CD14-positive monocyte (primary cell): ENCODE measurements around the gene FRMD3. TPM values are rescaled to one million over a fixed set of nuclear protein-coding genes. Genes with fewer than 3 reads are reported as not detected.

ENCODE experiments used
- DNase-seq, 3 donors: peaks; one replicate each; pipeline ENCODE4 v3.0.0-alpha.2; 2011 to 2022
- H2AFZ ChIP-seq: 2 replicates; pipeline ENCODE4 v1.6.0; 2012; ENCODE audit warnings: mild to moderate bottlenecking, low read depth, low read length, inconsistent platforms; ENCODE audit not compliant: insufficient read depth, poor library complexity, severe bottlenecking
- H3K27ac ChIP-seq, 2 donors: 1 replicate in 1 of 2; 2 replicates in 1 of 2; pipeline ENCODE4 v1.5.1; 2012 to 2013; ENCODE audit warnings: low read length in 2 of 2, control low read depth in 1 of 2, inconsistent platforms in 1 of 2, low read depth in 1 of 2, mild to moderate bottlenecking in 1 of 2
- H3K27me3 ChIP-seq, 2 donors: one replicate each; pipeline versions ENCODE4 v1.6.0 to v1.6.1; 2011 to 2013; ENCODE audit warnings: low read length in 2 of 2; ENCODE audit not compliant: control insufficient read depth in 2 of 2, insufficient read depth in 2 of 2
- H3K36me3 ChIP-seq, 2 donors: replicated peaks in 1 of 2; 1 replicate in 1 of 2; 2 replicates in 1 of 2; pipeline versions ENCODE4 v1.5.1 to v1.6.1; 2012 to 2013; ENCODE audit warnings: low read length in 2 of 2, control low read depth in 1 of 2, inconsistent platforms in 1 of 2, mild to moderate bottlenecking in 1 of 2; ENCODE audit not compliant: insufficient read depth in 2 of 2, control insufficient read depth in 1 of 2
- H3K4me1 ChIP-seq, 2 donors: 1 replicate in 1 of 2; 2 replicates in 1 of 2; pipeline versions ENCODE4 v1.5.1 to v1.6.1; 2012 to 2013; ENCODE audit warnings: low read length in 2 of 2, control low read depth in 1 of 2, inconsistent platforms in 1 of 2, mild to moderate bottlenecking in 1 of 2, moderate library complexity in 1 of 2; ENCODE audit not compliant: insufficient read depth in 2 of 2, control insufficient read depth in 1 of 2
- H3K4me2 ChIP-seq: replicated peaks from 2 replicates; pipeline ENCODE3; 2012; ENCODE audit warnings: low read length, moderate library complexity, mild to moderate bottlenecking; ENCODE audit not compliant: poor library complexity, severe bottlenecking; ENCODE audit errors: extremely low read depth
- H3K4me3 ChIP-seq, 3 experiments: fragments of 200-600 bp in 1 of 3; sonication (generic) in 1 of 3; replicated peaks in 1 of 3; 1 replicate in 2 of 3; 2 replicates in 1 of 3; pipeline ENCODE4 v1.5.1; 2011 to 2013; ENCODE audit warnings: low read length in 3 of 3, mild to moderate bottlenecking in 3 of 3, control low read depth in 2 of 3, low read depth in 2 of 3, inconsistent platforms in 1 of 3, moderate library complexity in 1 of 3
- H3K79me2 ChIP-seq: 2 replicates; pipeline ENCODE4 v1.6.0; 2012; ENCODE audit warnings: mild to moderate bottlenecking, control low read depth, inconsistent platforms, low read length, moderate library complexity; ENCODE audit not compliant: insufficient read depth
- H3K9ac ChIP-seq: 2 replicates; pipeline ENCODE4 v1.6.0; 2017; ENCODE audit warnings: low read length, mild to moderate bottlenecking; ENCODE audit not compliant: insufficient read depth, poor library complexity, severe bottlenecking
- H3K9me3 ChIP-seq, 2 donors: replicated peaks in 1 of 2; 1 replicate in 1 of 2; 2 replicates in 1 of 2; pipeline versions ENCODE4 v1.5.1 to v1.6.1; 2012 to 2013; ENCODE audit warnings: low read length in 2 of 2, control low read depth in 1 of 2; ENCODE audit not compliant: control insufficient read depth in 1 of 2, insufficient read depth in 1 of 2
- H4K20me1 ChIP-seq: 2 replicates; pipeline ENCODE4 v1.6.0; 2012; ENCODE audit warnings: mild to moderate bottlenecking, low read length, control low read depth, moderate library complexity; ENCODE audit not compliant: insufficient read depth
- H3K27ac Mint-ChIP-seq, 7 donors: one replicate each; pipeline ENCODE4 v1.8.0; 2020; ENCODE audit warnings: mild to moderate bottlenecking in 7 of 7, mixed read lengths in 7 of 7, moderate library complexity in 6 of 7, inconsistent platforms in 2 of 7
- H3K27me3 Mint-ChIP-seq, 3 donors: one replicate each; pipeline ENCODE4 v1.8.0; 2021 to 2022; ENCODE audit warnings: low read depth in 3 of 3, mild to moderate bottlenecking in 3 of 3, mixed read lengths in 3 of 3, moderate library complexity in 3 of 3, inconsistent platforms in 1 of 3
- H3K36me3 Mint-ChIP-seq, 2 donors: one replicate each; pipeline ENCODE4 v1.8.0; 2020; ENCODE audit warnings: mixed read lengths in 2 of 2, inconsistent platforms in 1 of 2, mild to moderate bottlenecking in 1 of 2
- H3K4me1 Mint-ChIP-seq: one replicate; pipeline ENCODE4 v1.8.0; 2020; ENCODE audit warnings: mild to moderate bottlenecking, mixed read lengths
- H3K4me3 Mint-ChIP-seq, 2 donors: one replicate each; pipeline ENCODE4 v1.8.0; 2020; ENCODE audit warnings: mild to moderate bottlenecking in 2 of 2, mixed read lengths in 2 of 2, moderate library complexity in 1 of 2
- H3K9me3 Mint-ChIP-seq, 7 donors: one replicate each; pipeline ENCODE4 v1.8.0; 2020 to 2022; ENCODE audit warnings: mixed read lengths in 7 of 7, mild to moderate bottlenecking in 6 of 7, moderate library complexity in 6 of 7, inconsistent platforms in 2 of 7
- WGBS: methylation state at CpG from one replicate; pipeline ENCODE4 v1.1.5; 2013; ENCODE audit warnings: missing lambda C conversion rate; ENCODE audit not compliant: insufficient coverage; 5-methylcytosine and 5-hydroxymethylcytosine counted together
- intact Hi-C, 2 donors: fragments of 100-400 bp; cut with micrococcal nuclease; formaldehyde crosslinking; loops; one replicate each; pipeline versions ENCODE4 v1.15.0 to v1.15.1; 2023
- polyA plus RNA-seq, 3 donors: library from polyadenylated mRNA; depleted of rRNA in 1 of 3; unstranded in 2 of 3; stranded (reverse) in 1 of 3; fragments of 300-500 nt in 2 of 3; fragments of >200 nt in 1 of 3; fragmentation: Illumina TruSeq in 2 of 3; gene quantifications; 1 replicate in 2 of 3; 2 replicates in 1 of 3; pipeline ENCODE4 v1.2.3, GENCODE V29; 2012 to 2021
- TF ChIP-seq, protein P1 (sequence below): fragments of 200-600 bp; IDR thresholded peaks from one replicate; pipeline ENCODE4 v1.8.0; 2022; ENCODE audit warnings: antibody characterized with exemption, mild to moderate bottlenecking

Gene FRMD3
- polyA plus RNA-seq, 3 donors, result 2.8 to 9.8 (median 4.2) TPM

DNA sequence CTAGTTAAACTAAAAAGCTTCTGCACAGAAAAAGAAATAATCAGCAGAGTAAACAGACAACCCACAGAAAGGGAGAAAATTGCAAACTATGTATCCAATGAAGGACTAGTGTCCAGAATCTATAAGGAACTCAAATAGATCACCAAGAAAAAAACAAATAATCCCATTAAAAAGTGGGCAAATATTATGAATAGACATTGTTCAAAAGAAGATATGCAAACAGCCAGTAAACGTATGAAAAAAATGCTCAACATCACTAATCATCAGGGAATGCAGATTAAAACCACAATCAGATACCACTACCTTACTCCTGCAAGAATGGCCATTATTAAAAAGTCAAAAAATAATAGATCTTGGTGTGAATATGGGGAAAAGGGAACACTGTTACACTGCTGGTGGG lies 119.9 kb downstream of the FRMD3 start:
- no CpG with 5 or more reads among the region's 1 CpG for WGBS
- Histone ChIP-seq H2AFZ (no peak overlapping the region), H3K27ac (no peak overlapping the region), H3K27me3 (no peaks in the 10 kb centered on the region), H4K20me1 (no peaks in the 10 kb centered on the region), H3K79me2 (no peaks in the 10 kb centered on the region), H3K36me3 (no peaks in the 10 kb centered on the region), H3K4me3 (no peak overlapping the region), H3K9me3 (peaks cover 0 to 5% of the 10 kb centered on the region in 2 donors), H3K4me2 (no peak overlapping the region), H3K9ac (no peak overlapping the region), H3K4me1 (no peaks in the 10 kb centered on the region)
- Mint-ChIP-seq H3K27me3 (peaks cover 0 to 1% (median 0%) of the 10 kb centered on the region in 3 donors), H3K4me3 (no peak overlapping the region), H3K9me3 (peaks cover 2 to 16% (median 9%) of the 10 kb centered on the region in 7 donors), H3K4me1 (peaks cover 3% of the 10 kb centered on the region), H3K27ac (no peak overlapping the region), H3K36me3 (peaks cover 9 to 10% of the 10 kb centered on the region in 2 donors)
- intact Hi-C loops, result no loop called here
- no peak for DNase-seq
- TF ChIP-seq, protein P1, sequence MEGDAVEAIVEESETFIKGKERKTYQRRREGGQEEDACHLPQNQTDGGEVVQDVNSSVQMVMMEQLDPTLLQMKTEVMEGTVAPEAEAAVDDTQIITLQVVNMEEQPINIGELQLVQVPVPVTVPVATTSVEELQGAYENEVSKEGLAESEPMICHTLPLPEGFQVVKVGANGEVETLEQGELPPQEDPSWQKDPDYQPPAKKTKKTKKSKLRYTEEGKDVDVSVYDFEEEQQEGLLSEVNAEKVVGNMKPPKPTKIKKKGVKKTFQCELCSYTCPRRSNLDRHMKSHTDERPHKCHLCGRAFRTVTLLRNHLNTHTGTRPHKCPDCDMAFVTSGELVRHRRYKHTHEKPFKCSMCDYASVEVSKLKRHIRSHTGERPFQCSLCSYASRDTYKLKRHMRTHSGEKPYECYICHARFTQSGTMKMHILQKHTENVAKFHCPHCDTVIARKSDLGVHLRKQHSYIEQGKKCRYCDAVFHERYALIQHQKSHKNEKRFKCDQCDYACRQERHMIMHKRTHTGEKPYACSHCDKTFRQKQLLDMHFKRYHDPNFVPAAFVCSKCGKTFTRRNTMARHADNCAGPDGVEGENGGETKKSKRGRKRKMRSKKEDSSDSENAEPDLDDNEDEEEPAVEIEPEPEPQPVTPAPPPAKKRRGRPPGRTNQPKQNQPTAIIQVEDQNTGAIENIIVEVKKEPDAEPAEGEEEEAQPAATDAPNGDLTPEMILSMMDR, result no peak

DNA sequence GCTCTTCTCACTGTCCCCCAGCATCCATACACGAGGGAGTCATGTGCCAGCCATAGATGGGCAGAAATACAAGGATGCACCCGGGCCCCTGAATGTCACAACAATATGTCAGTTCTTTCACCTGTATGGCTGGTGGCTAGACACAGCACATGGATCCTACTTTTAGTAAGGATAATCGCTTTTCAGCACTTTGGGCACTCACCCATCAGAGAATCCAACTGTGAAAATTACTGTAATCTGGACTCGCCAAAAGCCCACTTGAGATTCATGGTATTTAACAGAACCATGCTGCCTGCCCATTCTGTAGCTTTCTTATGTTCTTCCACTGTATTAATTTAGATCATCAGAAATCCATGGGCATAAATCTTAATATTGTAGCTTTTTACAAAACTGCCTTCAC lies 124.8 kb downstream of the FRMD3 start:
- Histone ChIP-seq H2AFZ (no peak overlapping the region), H4K20me1 (no peaks in the 10 kb centered on the region), H3K4me3 (no peak overlapping the region), H3K27me3 (no peaks in the 10 kb centered on the region), H3K79me2 (no peaks in the 10 kb centered on the region), H3K4me1 (no peaks in the 10 kb centered on the region), H3K36me3 (no peaks in the 10 kb centered on the region), H3K4me2 (no peak overlapping the region), H3K9me3 (peaks cover 0 to 9% of the 10 kb centered on the region in 2 donors), H3K27ac (no peak overlapping the region), H3K9ac (no peak overlapping the region)
- Mint-ChIP-seq H3K4me1 (peaks cover 3% of the 10 kb centered on the region), H3K27me3 (peaks cover 0 to 3% (median 1%) of the 10 kb centered on the region in 3 donors), H3K36me3 (peaks cover 6 to 9% of the 10 kb centered on the region in 2 donors), H3K4me3 (no peak overlapping the region), H3K27ac (no peak overlapping the region), H3K9me3 (peaks cover 2 to 19% (median 11%) of the 10 kb centered on the region in 7 donors)
- intact Hi-C loops, result no loop called here
- TF ChIP-seq, protein P1, result no peak
- no peak for DNase-seq
- 74% methylated on average over 2 of the region's 4 CpGs for WGBS
